Left ventricle myocardium inferior (tissue), 1 donor: Measurements from ENCODE around the gene TDRD6. TPM values are rescaled to one million over a fixed set of nuclear protein-coding genes. Genes with fewer than 3 reads are reported as not detected.

Experiments used
- DNase-seq: peaks from one replicate; pipeline ENCODE4 v3.0.0-alpha.2; 2020
- H3K27ac ChIP-seq: fragments of 200-600 bp; replicated peaks from 2 replicates; pipeline ENCODE4 v1.8.0; 2021
- H3K27me3 ChIP-seq: fragments of 200-600 bp; 2 replicates; pipeline ENCODE4 v1.8.0; 2021; ENCODE audit warnings: low read depth
- H3K36me3 ChIP-seq: fragments of 200-600 bp; 2 replicates; pipeline ENCODE4 v1.8.0; 2021
- H3K4me1 ChIP-seq: fragments of 200-600 bp; 2 replicates; pipeline ENCODE4 v1.8.0; 2021
- H3K4me3 ChIP-seq: fragments of 200-600 bp; 2 replicates; pipeline ENCODE4 v1.8.0; 2021; ENCODE audit warnings: mild to moderate bottlenecking, moderate library complexity
- H3K9me3 ChIP-seq: fragments of 200-600 bp; replicated peaks from 2 replicates; pipeline ENCODE4 v1.8.0; 2021
- intact Hi-C: fragments of 100-400 bp; cut with micrococcal nuclease; formaldehyde crosslinking; loops from one replicate; pipeline ENCODE4 v1.11.0; 2022
- total RNA-seq: library from RNA; stranded (reverse); fragmentation: NEBNext Ultra II Directional; extraction: Animal tissue kit (Norgen Biotek cat#: 25700); gene quantifications from one replicate; pipeline ENCODE4 v1.2.1, GENCODE V29; 2021
- TF ChIP-seq, protein P1 (sequence below): fragments of 200-600 bp; IDR thresholded peaks from 2 replicates; pipeline ENCODE4 v1.8.0; 2021; ENCODE audit warnings: antibody characterized with exemption, mild to moderate bottlenecking, borderline replicate concordance
- donor health status: DM: no; HTN: yes; CAD: no; lungs with severe emphysema.

TDRD6 gene
- total RNA-seq, 1 donor from 2014 or later: 0.36 TPM

GRCh38 chr6:46704562-46704961, 16.9 kb downstream of the TDRD6 start:
- TF ChIP-seq, protein P1, sequence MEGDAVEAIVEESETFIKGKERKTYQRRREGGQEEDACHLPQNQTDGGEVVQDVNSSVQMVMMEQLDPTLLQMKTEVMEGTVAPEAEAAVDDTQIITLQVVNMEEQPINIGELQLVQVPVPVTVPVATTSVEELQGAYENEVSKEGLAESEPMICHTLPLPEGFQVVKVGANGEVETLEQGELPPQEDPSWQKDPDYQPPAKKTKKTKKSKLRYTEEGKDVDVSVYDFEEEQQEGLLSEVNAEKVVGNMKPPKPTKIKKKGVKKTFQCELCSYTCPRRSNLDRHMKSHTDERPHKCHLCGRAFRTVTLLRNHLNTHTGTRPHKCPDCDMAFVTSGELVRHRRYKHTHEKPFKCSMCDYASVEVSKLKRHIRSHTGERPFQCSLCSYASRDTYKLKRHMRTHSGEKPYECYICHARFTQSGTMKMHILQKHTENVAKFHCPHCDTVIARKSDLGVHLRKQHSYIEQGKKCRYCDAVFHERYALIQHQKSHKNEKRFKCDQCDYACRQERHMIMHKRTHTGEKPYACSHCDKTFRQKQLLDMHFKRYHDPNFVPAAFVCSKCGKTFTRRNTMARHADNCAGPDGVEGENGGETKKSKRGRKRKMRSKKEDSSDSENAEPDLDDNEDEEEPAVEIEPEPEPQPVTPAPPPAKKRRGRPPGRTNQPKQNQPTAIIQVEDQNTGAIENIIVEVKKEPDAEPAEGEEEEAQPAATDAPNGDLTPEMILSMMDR: peak; percentile 23
- H3K36me3 ChIP-seq: no peaks in the 10 kb centered on the region
- intact Hi-C loops: no loop called here
- no peak overlapping the region for H3K4me3 ChIP-seq
- no peak overlapping the region for H3K27ac ChIP-seq
- H3K4me1 ChIP-seq: no peaks in the 10 kb centered on the region
- H3K9me3 ChIP-seq: no peaks in the 10 kb centered on the region
- DNase-seq: no peak
- no peaks in the 10 kb centered on the region for H3K27me3 ChIP-seq

- Histone ChIP-seq H3K36me3 (no peaks in the 10 kb centered on the region), H3K27ac (no peak overlapping the region), H3K4me1 (no peaks in the 10 kb centered on the region), H3K9me3 (no peaks in the 10 kb centered on the region), H3K27me3 (no peaks in the 10 kb centered on the region), H3K4me3 (no peak overlapping the region)
- intact Hi-C loops: no loop called here
- DNase-seq: no peak
- TF ChIP-seq, protein P1: no peak
These were observed 18.8 kb downstream of the TDRD6 start for GRCh38 chr6:46706464-46706863.

DNA sequence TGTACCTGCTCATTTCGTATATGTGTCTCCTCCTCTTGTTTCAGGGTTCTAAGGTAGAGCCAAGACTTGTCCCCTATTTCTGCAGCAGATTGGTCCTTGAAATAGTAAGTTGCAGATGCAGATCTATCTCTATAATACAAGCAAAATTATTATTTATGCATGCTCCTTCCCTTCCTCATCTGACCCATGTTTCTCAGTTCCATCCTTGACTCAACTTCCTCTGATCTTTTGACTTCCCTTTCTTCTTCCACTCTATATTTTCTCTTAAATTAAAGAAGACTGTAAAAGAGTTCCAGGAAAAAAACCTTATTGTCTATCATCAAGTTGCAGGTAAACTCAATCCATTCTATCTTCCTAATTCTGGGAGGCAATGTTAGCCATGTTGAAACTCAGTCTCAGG, 23.8 kb downstream of the TDRD6 start:
- intact Hi-C loops: no loop called here
- Histone ChIP-seq H3K27me3 (no peaks in the 10 kb centered on the region), H3K9me3 (no peaks in the 10 kb centered on the region)

GRCh38 chr6:46715141-46715540, 27.5 kb downstream of the TDRD6 start:
- intact Hi-C loops: no loop called here
- Histone ChIP-seq H3K4me3 (no peak overlapping the region), H3K36me3 (no peaks in the 10 kb centered on the region), H3K9me3 (no peaks in the 10 kb centered on the region), H3K27ac (no peak overlapping the region), H3K27me3 (peaks cover 5% of the 10 kb centered on the region), H3K4me1 (no peaks in the 10 kb centered on the region)
- TF ChIP-seq, protein P1: no peak
- DNase-seq: no peak

More for the DNA sequence above, 23.8 kb downstream of the TDRD6 start:
- Histone ChIP-seq H3K36me3 (no peaks in the 10 kb centered on the region), H3K27ac (no peak overlapping the region), H3K4me1 (no peaks in the 10 kb centered on the region), H3K4me3 (no peak overlapping the region)
- no peak for DNase-seq
- TF ChIP-seq, protein P1: no peak

GRCh38 chr6:46719099-46719498, 31.4 kb downstream of the TDRD6 start:
- peaks cover 23% of the 10 kb centered on the region for H3K27me3 ChIP-seq
- no peaks in the 10 kb centered on the region for H3K4me1 ChIP-seq
- H3K9me3 ChIP-seq: no peaks in the 10 kb centered on the region
- no peak for DNase-seq
- no peak overlapping the region for H3K27ac ChIP-seq
- intact Hi-C loops: no loop called here
- no peak overlapping the region for H3K4me3 ChIP-seq
- TF ChIP-seq, protein P1: no peak
- no peaks in the 10 kb centered on the region for H3K36me3 ChIP-seq

- intact Hi-C loops: no loop called here
- H3K4me3 ChIP-seq: no peak overlapping the region
- no peaks in the 10 kb centered on the region for H3K4me1 ChIP-seq
These were observed 32.7 kb downstream of the TDRD6 start for GRCh38 chr6:46720401-46720800.

More at GRCh38 chr6:46720401-46720800, 32.7 kb downstream of the TDRD6 start:
- H3K36me3 ChIP-seq: no peaks in the 10 kb centered on the region
- H3K27ac ChIP-seq: no peak overlapping the region
- no peak for DNase-seq
- TF ChIP-seq, protein P1: no peak
- no peaks in the 10 kb centered on the region for H3K9me3 ChIP-seq
- H3K27me3 ChIP-seq: peaks cover 36% of the 10 kb centered on the region
